ENCODE data around the gene LMAN1L.

The LMAN1L gene

DNA sequence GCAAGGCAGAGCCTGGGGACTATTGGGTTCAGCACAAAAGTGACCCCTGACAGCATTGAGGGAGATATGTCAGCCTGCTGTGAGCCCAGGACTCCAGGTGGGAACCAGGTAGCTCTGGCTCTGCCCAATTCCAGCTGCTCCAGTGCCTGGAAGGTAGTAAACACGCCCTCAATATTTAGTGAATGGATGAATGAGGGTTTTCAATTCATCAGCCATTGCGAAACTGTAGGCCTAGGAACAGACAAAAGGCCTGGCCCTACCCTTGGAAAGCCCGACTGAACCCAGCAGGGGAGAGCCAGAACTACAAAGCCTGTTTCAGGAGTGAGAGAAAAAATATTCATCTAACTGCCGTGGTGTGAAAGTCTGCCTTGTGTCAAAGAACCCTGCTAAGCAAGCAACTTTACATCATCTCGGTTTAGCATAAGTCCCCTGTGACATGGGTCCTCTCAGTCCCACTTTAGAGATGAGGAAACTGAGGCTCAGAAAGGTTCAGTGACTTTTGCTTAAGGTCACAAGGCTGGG, 38.8 kb upstream of the LMAN1L start:
- no peaks in the 10 kb centered on the region for H3K36me3 ChIP-seq (ENCODE audit: control insufficient read depth, insufficient read depth, low read length)
- H3K4me3 ChIP-seq (ENCODE audit: low read depth, low read length), result no peak overlapping the region
- H3K27me3 ChIP-seq (ENCODE audit: control insufficient read depth, insufficient read depth, low read length), result no peaks in the 10 kb centered on the region
- no peaks in the 10 kb centered on the region for H3K9me3 ChIP-seq (ENCODE audit: control insufficient read depth, low read length)
- no peak overlapping the region for H3K4me2 ChIP-seq (ENCODE audit: low read length)
- no peak overlapping the region for H3K27ac ChIP-seq
- H3K79me2 ChIP-seq, result no peaks in the 10 kb centered on the region
- H2AFZ ChIP-seq, result no peak overlapping the region
- no peaks in the 10 kb centered on the region for H3K4me1 ChIP-seq
- H3K9ac ChIP-seq, result no peak overlapping the region
- TF ChIP-seq, protein P1, sequence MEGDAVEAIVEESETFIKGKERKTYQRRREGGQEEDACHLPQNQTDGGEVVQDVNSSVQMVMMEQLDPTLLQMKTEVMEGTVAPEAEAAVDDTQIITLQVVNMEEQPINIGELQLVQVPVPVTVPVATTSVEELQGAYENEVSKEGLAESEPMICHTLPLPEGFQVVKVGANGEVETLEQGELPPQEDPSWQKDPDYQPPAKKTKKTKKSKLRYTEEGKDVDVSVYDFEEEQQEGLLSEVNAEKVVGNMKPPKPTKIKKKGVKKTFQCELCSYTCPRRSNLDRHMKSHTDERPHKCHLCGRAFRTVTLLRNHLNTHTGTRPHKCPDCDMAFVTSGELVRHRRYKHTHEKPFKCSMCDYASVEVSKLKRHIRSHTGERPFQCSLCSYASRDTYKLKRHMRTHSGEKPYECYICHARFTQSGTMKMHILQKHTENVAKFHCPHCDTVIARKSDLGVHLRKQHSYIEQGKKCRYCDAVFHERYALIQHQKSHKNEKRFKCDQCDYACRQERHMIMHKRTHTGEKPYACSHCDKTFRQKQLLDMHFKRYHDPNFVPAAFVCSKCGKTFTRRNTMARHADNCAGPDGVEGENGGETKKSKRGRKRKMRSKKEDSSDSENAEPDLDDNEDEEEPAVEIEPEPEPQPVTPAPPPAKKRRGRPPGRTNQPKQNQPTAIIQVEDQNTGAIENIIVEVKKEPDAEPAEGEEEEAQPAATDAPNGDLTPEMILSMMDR (IDR thresholded peaks at IDR 0.05), result no peak

DNA sequence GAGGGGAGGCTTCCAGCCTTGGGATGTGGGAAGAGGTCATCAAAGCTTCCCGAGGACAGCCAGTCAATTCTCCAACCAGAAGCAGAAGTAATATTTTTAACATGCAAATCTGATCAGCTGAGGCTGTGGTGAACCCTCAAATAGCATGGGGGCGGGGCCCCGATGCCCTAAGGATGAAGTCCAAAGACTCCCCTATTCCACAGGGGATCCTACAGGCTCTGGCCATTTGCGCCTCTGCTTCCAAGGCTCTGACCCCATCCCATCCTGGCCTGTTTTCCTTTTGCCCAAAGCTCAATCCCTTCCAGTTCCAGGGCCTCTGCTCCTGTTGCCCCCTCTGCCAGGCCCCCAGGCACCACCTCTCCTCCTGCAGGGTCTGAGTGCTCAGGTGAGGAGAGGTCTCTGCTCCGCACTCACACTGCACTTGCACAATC, 37.5 kb upstream of the LMAN1L start:
- H3K9me3 ChIP-seq (ENCODE audit: control insufficient read depth, low read length), result no peaks in the 10 kb centered on the region
- H3K27me3 ChIP-seq (ENCODE audit: control insufficient read depth, insufficient read depth, low read length), result no peaks in the 10 kb centered on the region
- no peak overlapping the region for H3K4me3 ChIP-seq (ENCODE audit: low read depth, low read length)
- no peak overlapping the region for H3K27ac ChIP-seq
- no peak overlapping the region for H3K9ac ChIP-seq
- H3K79me2 ChIP-seq, result no peaks in the 10 kb centered on the region
- H3K4me1 ChIP-seq, result no peaks in the 10 kb centered on the region
- no peak overlapping the region for H2AFZ ChIP-seq
- H3K36me3 ChIP-seq (ENCODE audit: control insufficient read depth, insufficient read depth, low read length), result no peaks in the 10 kb centered on the region
- TF ChIP-seq, protein P1 (IDR thresholded peaks at IDR 0.05), result no peak
- H3K4me2 ChIP-seq (ENCODE audit: low read length), result no peak overlapping the region

DNA sequence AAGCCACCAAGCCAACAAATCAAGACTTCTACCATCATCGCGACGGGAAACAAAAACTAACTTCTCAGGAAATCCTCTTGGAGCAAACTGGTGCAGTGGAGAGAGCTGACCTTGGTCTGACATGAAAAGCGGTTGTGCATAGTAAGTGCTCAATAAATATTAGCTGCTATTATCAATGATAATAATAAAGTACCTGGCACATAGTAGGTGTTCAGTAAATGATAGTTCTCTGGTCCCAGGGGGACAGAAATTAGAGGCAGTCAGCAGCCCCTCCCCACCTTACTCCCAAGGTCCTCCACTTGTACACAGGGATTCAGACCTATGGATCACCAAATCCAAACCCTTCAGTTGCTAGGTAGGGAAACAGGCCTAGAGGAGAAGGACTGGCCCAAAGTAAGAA, 36.7 kb upstream of the LMAN1L start:
- H3K4me1 ChIP-seq, result peaks cover 6% of the 10 kb centered on the region
- no peaks in the 10 kb centered on the region for H3K79me2 ChIP-seq
- no peak overlapping the region for H3K4me3 ChIP-seq (ENCODE audit: low read depth, low read length)
- H3K9me3 ChIP-seq (ENCODE audit: control insufficient read depth, low read length), result no peaks in the 10 kb centered on the region
- H3K4me2 ChIP-seq (ENCODE audit: low read length), result no peak overlapping the region
- no peaks in the 10 kb centered on the region for H3K36me3 ChIP-seq (ENCODE audit: control insufficient read depth, insufficient read depth, low read length)
- H3K9ac ChIP-seq, result no peak overlapping the region
- H2AFZ ChIP-seq, result no peak overlapping the region
- no peaks in the 10 kb centered on the region for H3K27me3 ChIP-seq (ENCODE audit: control insufficient read depth, insufficient read depth, low read length)
- TF ChIP-seq, protein P1 (IDR thresholded peaks at IDR 0.05), result no peak
- H3K27ac ChIP-seq, result no peak overlapping the region

DNA sequence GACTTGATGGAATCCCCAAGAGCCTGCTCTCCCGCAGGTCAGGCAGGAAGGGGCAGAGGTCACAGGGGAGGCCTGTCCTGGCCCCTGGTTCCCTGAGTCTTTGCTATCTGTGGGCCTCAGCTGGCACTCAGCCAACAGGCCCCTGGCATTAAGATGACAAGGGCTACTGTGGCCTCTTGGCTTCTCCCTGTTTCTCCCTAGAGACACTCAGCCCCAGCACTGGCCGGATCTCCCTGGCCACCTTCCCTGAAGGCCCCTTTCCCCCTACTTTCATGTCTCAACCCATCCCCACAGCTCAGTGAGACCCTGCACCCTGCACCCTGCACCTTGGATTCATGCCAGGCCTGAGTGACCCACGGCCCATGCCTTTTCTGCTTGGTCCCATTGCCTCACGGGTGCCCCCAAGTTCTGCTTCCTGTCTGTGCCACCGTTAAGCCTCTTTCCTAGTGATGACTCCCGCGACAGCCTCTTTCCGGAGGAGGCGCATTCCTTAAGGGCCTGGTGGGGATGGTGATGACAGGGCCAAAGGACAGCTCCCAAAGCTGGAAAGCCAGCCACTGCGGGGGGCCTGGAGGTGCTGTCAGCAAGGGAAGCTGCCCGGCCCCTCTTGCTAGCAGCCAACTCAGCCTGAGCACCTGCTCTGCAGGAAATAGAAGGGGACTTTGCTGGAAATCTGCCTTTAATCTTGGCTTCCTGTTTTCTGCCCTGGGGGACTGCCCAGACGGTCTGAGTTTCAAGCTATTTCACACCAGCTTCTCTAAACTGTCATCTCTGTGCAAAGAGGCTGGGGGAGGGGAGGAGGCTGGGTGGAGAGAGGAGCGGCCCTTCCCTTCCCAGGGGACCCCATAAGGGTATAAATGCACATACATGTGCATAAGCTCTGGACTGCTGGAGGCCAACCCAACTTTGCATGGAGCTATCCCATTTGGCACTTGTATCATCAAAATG, 35.5 kb upstream of the LMAN1L start:
- Histone ChIP-seq H3K9ac (no peak overlapping the region), H3K4me1 (peaks cover 13% of the 10 kb centered on the region)
- TF ChIP-seq, protein P1 (IDR thresholded peaks at IDR 0.05), result no peak

More for the DNA sequence above, 35.5 kb upstream of the LMAN1L start:
- Histone ChIP-seq H3K79me2 (peaks cover 6% of the 10 kb centered on the region), H3K27ac (no peak overlapping the region), H3K4me2 (ENCODE audit: low read length) (no peak overlapping the region), H2AFZ (no peak overlapping the region), H3K27me3 (ENCODE audit: control insufficient read depth, insufficient read depth, low read length) (no peaks in the 10 kb centered on the region), H3K4me3 (ENCODE audit: low read depth, low read length) (no peak overlapping the region), H3K36me3 (ENCODE audit: control insufficient read depth, insufficient read depth, low read length) (no peaks in the 10 kb centered on the region), H3K9me3 (ENCODE audit: control insufficient read depth, low read length) (no peaks in the 10 kb centered on the region)
